GM23248 (cell line): ENCODE data around the gene FAM20C.

Experiments
- EZH2 ChIP-seq: fragments of 200-600 bp; sonication (generic); IDR thresholded peaks from 2 replicates; pipeline ENCODE4 v1.6.1; 2018; ENCODE audit warnings: antibody characterized with exemption, mild to moderate bottlenecking; ENCODE audit not compliant: insufficient read depth, poor library complexity, severe bottlenecking
- EZH2phosphoT487 ChIP-seq: fragments of 200-600 bp; sonication (generic); IDR thresholded peaks from 2 replicates; pipeline ENCODE4 v1.6.1; 2018; ENCODE audit warnings: antibody characterized with exemption, moderate library complexity, mild to moderate bottlenecking, low read depth; ENCODE audit not compliant: insufficient read depth

DNA sequence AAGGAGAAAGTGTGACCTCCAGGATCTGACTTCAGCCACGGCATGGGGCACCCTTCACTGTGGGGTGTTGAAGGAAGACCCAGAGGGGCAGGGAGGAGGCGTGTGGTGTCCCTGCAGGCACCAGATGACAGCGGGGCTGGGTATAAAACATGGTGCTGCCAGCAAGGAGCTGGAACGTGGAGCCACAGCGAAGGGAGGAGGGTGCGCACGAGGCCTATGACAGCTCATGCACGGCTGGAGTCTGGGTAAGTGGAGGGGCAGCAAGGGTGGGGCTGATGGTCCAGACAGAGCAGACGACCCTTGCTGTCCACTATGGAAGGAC is 69.8 kb downstream of the FAM20C start:
- TF ChIP-seq EZH2phosphoT487 (no peak), EZH2 (no peak)
